HG02943 (cell line): ENCODE results near the gene PRKAR1B.

Experiments used
- ATAC-seq: cut with Tn5 transposase; IDR thresholded peaks from one replicate; pipeline ENCODE4 v1.9.1; 2021; ENCODE audit warnings: mild to moderate bottlenecking, low read depth, moderate library complexity; ENCODE audit not compliant: unreplicated experiment

The PRKAR1B gene

GRCh38 chr7:533266-533665 lies 193.8 kb downstream of the PRKAR1B start:
- no peak for ATAC-seq

GRCh38 chr7:532379-533143 lies 194.5 kb downstream of the PRKAR1B start:
- no peak for ATAC-seq

GRCh38 chr7:531777-532176 lies 195.3 kb downstream of the PRKAR1B start:
- no peak for ATAC-seq

DNA sequence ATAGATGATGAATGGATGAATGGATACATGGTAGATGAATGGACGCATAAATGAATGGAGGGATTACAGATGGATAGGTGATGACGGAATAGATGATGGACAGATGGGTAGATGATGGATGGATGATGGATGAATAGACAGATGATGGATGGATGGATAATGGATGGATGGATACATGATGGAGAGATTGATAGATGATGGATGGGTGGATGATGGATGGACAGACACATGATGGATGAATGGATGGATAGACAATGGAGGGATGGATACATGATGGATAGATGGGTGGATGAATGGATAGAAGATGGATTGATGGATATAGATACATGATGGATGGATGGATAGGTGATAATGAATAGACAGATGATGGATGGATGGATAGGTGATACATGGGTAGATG lies 198.6 kb downstream of the PRKAR1B start:
- no peak for ATAC-seq

- no peak for ATAC-seq
Observed at GRCh38 chr7:527723-528122, 199.4 kb downstream of the PRKAR1B start.

DNA sequence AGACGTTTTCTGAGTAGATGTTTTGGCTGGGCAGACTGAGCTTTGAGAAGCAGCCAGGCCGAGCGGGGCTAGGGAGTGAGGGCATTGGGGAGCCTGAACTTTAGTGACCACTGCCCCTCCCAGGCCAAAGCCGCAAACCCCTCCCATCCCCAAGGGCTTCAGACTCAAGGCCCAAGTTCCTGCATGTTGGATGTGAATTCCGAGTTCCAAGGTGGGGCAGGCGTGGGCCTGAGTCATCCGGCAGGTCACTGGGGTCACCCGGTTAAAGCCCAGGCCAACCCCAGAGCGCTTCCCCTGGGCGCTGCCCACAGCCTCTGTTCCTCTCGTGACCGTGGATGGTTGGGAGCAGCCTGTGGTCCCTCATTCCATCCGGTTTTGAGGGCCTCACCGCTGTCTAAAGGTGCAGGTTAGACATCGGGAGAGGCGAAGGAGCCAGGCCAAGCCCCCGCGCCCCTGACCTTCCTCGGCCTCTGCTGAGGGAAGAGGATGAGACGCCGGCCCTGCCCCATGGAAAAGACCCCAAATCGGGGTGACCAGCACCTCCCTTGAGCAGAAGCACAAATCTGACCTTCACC lies 200.5 kb downstream of the PRKAR1B start:
- no peak for ATAC-seq

DNA sequence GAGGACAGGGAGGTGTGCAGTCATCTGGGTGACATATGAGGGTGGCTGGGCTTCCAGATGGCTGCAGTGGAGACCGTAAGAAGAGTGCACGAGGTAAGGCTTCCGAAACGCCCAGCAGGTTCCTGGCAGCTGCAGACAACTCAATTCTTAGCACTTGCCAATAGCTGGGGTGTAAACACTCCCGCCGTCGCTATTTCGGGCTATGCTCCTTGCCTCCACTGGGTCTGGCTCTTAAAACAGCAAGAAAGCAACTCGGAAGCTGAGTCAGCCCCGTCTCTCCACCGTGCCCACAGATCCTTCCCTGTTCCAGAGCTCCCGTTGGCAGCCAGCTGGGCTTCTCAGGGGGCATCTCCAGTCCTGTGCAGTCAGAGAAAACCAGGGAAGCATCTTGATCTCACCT lies 201.3 kb downstream of the PRKAR1B start:
- no peak for ATAC-seq

GRCh38 chr7:524800-525199 lies 202.3 kb downstream of the PRKAR1B start:
- ATAC-seq = no peak

- ATAC-seq = no peak
Observed at GRCh38 chr7:523347-524336, 203.4 kb downstream of the PRKAR1B start.

- no peak for ATAC-seq
Observed at GRCh38 chr7:522951-523314, 204.1 kb downstream of the PRKAR1B start.

DNA sequence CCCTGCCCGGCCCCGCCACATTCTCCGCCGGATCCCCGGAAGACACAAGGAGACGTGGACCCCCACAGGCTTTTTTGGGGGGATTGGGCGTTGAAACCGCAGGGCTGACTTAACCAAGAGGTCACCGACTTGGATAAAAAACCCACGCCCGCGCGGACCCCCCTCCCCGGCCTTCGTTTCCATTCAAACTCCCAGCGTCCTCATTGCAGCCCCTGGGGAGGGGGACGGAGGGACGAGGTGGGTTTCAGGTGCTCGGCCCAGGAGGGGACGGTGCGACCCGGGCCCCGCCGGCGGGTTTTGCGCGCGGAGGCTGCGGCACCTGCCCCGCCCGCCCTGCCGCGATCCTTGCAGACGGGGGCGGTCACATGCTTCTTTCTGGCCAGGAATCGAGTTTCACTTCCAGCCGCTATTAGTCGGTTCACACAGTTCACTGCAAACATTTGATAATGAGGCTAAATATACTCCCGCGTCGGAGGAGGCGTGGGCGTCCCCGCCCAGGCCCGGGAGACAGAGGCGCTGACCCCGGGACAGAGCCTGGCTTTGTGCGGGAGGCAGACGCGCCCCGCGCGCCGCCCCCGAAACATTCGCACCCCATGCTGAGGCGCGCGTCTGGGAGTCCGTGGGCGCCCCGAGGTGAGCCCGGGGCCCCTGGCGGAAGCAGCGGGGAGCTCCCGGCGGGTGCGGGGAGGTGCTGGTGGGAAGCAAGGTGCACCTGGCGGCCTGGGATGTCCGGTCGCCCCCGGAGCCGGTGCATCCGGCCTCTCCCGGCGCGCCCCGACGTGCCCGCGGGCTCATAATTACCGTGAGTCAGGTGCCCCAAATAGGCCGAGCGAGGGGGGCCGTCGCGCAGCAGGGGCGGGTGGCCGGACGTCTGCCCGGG lies 204.8 kb downstream of the PRKAR1B start:
- no peak for ATAC-seq

DNA sequence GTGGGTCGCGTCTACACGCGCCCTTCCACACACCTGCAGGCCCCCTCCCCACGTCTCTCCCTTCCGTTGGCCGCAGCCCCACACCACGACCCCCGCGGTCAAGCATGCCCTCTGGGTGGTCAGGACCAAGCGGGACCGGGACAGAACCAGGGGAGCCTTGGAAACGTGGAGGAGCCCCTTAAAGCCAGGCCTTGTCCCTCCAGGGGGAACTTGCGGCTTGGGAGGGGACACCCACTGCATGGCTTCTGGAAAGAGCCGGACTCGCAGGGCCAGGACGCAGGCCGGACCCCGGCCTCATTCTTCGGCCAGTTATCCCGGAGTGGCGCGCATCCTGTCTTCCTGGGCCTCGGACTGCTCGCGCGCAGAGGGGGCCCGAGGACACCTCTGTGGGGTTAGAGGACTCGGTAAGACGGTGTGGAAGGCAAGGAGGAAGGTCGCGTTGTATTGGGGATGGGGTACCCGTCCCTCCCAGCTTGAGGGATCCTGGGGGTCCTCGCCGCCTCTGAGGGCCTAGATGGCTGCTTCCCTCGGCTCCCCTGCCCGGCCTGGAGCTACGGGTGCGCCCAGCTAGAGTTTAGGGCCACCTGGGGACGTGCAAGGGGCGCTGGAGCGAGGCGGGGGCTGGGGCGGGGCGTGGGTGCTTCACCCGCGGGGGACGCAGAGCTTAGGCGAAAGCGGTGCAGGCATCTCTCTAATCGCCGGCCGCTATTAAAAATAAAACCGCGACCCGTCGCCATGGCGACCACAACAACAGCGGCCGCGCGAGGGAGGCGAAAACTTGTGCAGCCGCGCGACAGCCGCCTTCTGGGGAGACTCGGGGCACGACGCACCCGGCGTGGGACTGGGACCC lies 205.6 kb downstream of the PRKAR1B start:
- no peak for ATAC-seq

GRCh38 chr7:520503-521161 lies 206.4 kb downstream of the PRKAR1B start:
- ATAC-seq = no peak

- ATAC-seq = no peak
Observed at GRCh38 chr7:519484-520390, 207.3 kb downstream of the PRKAR1B start, which contains the start of gene PDGFA. PDGFA (minus strand) TSS chr7:519846; CDS start chr7:519001, 845 bp downstream.

DNA sequence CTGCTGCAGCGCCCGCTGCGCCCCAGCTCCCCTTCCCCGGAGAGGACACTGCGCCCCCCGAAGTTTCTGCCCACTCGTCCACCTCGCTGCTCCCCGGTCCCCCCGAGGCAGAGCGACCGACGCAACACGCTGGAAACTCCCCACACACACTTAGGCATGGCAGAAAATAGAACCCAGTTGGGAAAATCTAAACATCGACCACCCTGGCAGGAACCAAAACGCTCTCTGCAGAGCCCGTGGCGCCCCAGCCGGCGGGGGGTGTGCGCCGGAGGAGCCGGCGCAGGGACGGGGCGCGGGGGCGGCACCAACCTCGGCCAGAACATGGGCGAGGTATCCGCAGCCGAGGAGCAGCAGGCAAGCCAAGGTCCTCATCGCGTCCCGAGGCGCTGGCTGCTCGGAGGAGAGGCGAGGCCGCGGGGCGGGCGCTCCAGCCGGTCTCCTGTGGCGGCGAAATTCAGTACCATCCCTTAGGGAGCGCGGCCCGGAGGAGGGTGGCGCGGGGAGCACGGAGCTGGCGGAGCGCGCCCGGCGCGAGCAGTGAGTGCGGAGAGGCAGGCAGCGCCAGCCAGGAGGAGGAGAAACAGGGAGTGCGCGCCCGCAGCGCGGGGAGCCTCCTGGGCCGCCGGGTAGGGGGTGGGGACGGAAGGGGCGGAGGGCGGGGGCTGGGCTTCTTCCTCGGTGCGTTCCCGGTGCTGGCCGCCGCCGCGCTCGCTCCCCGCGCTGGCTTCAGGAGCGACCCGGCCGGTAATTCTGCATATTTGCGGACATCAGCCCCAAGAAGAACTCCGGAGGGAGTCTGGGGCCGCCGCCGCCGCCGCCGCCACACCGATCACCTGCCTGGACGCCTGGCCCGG lies 208.2 kb downstream of the PRKAR1B start:
- no peak for ATAC-seq

DNA sequence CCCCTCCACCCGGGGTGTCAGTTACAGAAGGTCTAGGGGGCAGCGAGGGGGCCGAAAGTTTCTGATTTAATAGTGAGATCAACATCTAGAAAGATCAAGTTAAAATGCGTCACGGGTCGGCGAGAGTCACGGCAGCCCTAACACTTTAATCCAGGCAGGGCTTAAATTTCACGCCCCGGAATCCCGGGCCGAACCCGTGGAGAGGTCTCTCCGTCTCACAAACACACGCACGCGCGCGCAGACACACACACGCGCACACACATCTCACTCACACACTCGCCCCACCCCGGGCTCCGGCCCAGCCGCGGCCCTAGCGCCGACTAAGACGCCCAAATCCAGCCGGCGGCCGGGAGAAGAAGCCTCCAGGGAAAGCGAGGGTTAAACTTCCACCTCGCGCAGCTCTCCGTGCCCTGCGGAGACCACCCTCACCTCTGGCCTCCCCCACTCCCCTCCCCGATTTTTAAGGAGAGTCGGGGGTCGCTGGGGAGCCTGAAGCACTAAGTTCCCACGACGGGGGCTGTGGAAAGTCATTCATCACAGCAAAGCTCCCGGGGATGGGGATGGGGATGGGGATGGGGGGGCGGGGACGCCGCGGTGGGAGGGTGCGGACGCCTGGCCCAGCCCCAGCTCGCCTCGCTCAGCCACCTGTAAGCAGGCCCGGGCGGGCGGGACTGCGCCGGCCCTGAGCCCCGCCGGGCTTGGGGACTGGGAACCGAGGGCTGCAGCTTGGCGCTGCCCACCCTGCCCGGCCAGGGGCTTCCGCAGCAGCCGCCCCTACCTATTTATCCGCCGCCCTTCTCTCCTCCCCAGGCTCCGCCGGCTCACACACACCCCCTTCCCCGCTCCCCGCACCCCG lies 209.1 kb downstream of the PRKAR1B start:
- ATAC-seq = no peak
